Measurements from ENCODE around the gene RGS10.
"Not testable (repeated sequence)": the region's sequence is repeated elsewhere in the genome, so short reads cannot be mapped to it uniquely, and the experiment has no call there.

Gene RGS10

DNA sequence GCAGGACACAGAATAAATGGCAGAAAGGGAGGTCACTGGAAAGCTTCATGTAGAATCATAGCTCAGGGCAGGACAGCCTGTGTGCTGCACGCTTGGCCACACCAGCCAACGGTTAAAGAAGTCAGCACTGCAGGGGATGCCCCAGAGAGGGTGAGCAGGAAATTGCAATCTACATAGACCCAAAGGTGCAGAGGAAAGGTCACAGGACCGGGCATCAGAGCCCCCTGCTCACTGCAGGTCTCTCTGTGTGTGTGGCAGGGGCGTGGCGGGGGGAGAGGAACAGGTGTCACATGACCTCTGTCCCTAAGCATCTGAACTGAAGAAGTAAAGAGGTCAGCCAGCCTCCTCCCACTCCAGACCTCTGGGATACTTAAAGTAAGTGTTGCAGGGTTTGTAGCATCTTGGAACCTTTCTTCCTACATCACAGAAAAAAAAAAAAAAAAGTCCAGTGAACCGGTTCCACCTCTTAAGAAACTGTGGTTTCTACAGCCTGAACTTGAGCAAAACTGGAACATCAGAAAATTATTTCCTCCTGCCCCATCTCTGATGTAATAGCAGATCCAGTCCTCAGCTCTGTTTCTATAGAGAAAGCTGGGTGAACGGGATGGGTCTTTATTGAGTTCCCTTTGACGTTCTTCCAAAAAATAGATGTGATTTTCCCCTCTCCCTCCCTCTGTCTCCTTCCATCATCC lies 64.3 kb downstream of the RGS10 start:
- DNase-seq = peak in 1 of 10 donors; percentile 47
- intact Hi-C loops (cut with DNase I) = no loop called here

DNA sequence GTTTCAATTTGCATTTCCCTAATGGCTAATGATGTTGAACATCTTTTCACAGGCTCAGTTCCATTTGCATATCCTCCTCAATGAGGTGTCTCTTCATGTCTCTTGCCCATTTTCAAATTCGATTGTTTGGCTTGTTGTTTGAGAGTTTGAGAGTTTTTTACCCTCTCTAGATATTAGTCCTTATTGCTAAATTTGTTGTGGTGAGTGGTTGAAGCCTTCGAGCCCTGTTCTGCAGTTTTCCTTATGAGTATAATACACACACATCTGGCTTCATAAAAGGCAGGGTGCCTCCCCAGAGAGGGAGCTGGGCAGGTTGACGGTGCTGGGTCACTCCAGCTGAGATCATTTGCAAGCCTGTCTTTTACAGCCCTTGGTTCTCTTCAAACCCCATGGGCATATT lies 65.1 kb downstream of the RGS10 start:
- DNase-seq = peak in 1 of 10 donors; percentile 49
- intact Hi-C loops (cut with DNase I) = no loop called here

DNA sequence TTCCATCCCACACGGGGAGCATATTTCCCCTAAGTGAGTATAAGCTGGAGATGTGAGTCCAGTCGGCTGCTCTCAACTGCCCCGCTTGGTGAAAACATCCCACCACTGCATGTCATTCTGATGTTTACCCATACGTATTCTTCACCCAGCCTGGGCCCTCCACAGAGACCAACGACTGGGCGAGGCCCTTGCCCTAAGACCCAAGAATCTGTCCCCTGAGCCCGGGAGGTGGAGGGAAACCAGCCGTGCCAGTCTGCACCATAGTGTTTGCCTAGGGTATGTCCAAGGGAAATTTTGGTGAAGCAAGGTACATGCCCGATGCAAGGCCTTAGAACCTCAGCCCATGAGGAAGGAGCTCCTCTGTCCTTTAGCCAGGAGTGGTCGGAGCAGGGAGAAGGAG lies 67.9 kb downstream of the RGS10 start:
- peak in 2 of 10 donors; percentile 57 to 72 for DNase-seq
- intact Hi-C loops (cut with DNase I) = no loop called here

DNA sequence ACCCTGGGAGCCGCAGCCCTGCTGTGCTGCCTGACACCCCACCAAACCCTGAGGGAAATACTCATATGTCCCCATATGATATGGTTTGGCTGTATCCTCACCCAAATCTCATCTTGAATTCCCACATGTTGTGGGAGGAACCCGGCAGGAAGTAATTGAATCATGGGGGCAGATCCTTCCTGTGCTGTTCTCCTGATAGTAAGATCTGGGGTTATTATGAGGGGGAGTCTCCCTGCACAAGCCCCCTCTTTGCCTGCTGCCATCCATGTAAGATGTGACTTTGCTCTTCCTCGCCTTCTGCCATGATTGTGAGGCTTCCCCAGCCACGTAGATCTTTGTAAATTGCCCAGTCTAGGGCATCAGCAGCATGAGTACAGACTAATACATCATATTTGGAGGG lies 68.7 kb downstream of the RGS10 start:
- intact Hi-C loops (cut with DNase I) = no loop called here
- DNase-seq = no peak

DNA sequence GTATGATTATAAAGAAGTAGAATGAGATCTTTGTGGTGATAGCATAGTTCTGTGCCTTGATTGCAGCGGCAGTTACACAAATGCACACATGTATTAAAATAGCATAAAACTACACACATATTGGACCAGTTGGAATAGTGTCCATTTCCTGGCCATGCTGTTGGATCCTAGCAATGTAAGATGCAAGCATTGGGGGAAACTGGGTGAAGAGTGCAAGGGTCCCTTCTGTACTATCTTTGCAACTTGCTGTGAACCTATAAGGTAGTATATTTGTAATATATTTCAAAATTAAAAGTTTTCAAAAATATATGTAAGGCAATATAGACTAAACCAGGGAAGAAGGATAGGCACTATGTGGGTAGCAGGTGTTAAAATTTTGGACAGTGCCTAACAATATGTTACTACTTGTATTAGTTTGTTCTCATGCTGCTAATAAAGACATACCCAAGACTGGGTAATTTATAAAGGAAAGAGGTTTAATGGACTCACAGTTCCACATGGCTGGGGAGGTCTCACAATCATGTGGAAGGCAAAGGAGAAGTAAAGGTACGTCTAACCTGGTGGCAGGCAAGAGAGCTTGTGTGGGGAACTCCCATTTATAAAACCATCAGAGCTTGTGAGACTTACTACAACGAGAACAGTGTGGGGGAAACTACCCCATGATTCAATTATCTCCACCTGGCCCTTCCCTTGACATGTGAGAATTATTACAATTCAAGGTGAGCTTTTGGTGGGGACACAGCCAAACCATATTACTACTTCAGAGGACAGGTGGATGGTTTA lies 71.4 kb downstream of the RGS10 start:
- DNase-seq = peak in 1 of 10 donors; percentile 2
- intact Hi-C loops (cut with DNase I) = no loop called here

DNA sequence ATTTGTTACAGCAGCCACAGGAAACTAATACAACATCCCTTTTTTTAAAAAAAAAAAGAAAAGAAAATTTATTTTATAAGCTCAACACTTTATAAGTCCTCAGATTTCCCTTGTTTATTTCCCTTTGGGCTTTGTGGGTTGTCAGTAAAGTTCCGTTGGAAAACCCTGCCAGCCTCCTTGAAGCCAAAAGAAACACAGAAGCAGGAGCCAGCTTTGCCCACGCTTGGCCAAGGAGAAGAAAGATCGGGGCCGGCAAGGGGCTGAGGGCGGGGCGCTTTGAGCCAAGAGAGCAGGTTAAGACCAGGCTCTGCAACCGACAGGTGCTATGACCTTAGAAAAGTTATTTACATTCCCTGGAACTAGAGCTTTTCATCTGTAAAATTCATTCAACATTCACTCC lies 72.7 kb downstream of the RGS10 start:
- intact Hi-C loops (cut with DNase I) = no loop called here
- peak in 2 of 10 donors; percentile 17 to 43 for DNase-seq

DNA sequence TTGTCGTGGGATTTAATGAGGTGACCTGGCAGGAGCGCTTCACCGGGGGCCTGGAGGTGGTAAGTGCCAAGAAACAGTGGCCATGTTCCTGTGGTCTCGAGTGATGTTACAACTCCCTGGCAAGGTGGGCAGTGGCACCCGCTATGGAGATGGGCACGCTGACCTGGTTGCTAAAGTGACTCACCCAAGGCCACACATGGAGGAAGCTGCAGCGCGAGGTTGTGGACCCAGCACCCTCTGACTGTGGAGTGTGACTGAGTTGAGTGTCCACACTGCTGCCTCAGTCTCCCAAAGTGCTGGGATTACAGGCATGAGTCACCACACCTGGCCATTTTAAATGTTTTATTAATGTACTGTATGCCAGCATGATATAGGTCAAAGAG lies 73.2 kb downstream of the RGS10 start:
- intact Hi-C loops (cut with DNase I) = no loop called here
- peak in 2 of 10 donors; percentile 50 to 71 for DNase-seq

DNA sequence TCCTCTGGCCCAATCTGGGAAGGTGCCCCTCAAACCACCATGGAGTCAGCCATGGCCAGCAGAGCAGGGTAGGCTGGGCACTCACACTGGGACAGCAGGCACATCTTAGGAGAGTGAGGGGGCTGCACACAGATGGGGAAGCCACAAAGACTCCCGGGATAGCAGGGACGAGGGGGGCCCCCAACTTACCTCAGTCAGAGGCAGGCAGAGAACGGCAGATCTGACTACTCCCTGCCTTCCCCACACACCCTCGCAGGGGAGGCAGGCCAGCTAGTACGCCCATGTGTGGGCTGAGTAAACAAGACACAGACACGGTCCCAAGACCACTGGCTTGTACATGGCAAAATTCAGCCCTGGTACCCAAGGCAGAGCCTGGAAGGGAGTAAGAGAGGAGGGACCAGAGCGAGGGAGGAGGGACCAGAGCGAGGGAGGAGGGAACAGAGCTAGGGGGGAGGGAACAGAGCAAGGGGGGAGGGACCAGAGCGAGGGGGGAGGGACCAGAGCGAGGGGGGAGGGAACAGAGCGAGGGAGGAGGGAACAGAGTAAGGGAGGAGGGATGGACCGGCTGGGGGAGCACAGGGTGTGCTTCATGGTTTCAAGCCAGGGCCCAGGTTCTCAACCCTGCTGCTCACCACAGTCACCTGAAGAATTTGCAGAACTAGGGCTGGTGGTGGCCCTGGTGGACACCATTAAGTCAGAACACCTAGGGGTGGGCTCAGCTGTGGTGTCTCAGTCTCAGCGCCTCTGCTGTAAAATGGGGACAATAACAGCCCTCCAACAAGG lies 73.8 kb downstream of the RGS10 start:
- intact Hi-C loops (cut with DNase I) = no loop called here
- peak in 2 of 10 donors; percentile 41 to 49 for DNase-seq

DNA sequence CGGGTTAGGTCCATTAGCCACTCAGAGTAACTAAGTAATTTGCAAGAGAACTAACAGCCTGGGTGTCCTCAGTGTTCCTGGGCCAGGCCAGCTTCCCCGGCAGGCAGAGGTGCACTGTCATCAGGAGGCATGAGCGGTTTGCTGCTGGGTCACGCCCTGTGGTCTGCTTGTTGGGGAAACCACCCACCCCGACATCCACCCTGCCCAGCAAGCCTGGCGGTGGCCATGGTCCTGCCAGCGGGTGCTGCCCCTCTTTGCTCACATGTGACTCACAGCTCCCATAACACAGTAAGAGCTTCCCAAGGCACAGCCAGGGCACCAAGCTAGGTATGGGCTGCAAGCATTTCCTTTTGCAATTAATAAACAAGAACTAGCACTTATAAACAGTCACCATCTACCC lies 75.9 kb downstream of the RGS10 start:
- DNase-seq = peak in 2 of 10 donors; percentile 69 to 72
- intact Hi-C loops (cut with DNase I) = no loop called here

DNA sequence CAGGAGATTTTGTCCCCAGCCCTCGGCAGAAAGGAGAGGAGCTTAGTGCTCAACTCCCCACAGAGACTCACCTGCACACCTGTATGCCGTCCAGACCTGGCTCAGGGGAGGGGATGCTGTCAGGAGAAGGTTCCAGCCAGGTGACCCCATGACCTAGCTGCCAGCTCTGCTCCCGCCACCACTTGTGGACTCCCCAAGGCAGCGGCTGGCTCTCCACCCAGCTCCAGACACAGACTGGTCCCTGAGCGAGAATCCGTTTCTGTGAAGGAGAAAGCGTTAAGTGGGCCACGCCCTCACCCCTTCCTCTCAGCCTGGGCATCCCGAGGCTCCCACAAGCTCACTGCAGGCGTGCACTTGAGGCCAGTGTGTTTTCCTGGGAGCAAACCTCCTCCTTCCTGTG lies 76.4 kb downstream of the RGS10 start:
- intact Hi-C loops (cut with DNase I) = no loop called here
- peak in 2 of 10 donors; percentile 48 to 57 for DNase-seq

DNA sequence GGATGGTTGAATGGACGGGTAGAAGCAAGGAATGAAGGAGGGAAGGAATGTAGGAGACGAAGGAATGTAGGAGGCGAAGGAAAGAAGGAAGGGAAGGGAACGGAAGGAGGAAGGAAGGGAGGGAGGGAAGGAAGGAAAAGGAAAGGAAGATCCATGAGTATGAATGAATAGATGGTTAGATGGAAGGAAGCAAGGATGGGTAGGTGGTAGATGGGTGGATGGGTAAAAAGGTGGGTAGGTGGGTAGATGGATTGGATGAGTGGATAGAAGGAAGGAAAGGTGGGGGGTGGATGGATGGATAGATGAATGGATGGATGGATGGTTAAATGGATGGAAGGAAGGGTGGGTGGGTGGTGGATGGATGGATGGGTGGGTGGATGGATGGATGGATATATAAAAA lies 77.4 kb downstream of the RGS10 start:
- DNase-seq = no peak
- intact Hi-C loops (cut with DNase I) = loop anchor here (2.0 kb wide), 1 partner anchor 32 kb away; no protein-coding TSS in a partner anchor

DNA sequence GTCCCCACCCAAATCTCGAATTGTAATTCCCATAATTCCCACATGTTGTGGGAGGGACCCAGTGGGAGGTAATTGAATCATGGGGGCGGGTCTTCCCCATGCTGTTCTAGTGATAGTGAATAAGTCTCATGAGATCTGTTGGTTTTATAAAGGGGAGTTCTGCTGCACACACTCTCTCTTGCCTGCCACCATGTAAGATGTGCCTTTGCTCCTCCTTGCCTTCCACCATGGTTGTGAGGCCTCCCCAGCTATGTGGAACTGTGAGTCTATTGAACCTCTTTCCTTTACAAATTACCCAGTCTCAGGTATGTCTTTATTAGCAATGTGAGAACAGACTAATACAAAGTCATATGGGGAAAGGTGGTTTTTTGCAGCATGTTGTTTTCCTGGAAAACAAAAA lies 79.3 kb downstream of the RGS10 start:
- peak in 1 of 10 donors; percentile 2 for DNase-seq

DNA sequence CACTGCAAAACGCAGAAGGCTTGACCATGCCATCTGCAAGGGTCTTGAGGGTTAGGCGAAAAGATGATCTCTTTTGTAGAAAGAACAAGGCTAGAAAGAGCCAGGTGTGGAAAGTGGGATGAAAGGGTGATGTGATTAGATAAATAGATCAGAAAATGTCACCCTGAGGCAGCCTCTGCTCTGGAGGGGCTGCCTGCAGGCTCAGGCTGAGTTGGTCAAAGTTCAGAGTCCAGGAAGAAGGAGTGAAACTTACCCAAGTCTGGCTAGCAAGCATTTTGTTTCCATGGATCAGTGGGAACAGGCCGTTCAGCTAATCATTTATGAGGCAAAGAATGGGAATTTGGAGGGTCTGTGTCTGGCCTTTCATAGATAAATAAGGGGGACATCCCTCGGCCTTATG lies 79.7 kb downstream of the RGS10 start:
- DNase-seq = peak in 1 of 10 donors; percentile 9
- intact Hi-C loops (cut with DNase I) = no loop called here

More for the DNA sequence above, 79.3 kb downstream of the RGS10 start:
- intact Hi-C loops (cut with DNase I) = not testable (repeated sequence)

DNA sequence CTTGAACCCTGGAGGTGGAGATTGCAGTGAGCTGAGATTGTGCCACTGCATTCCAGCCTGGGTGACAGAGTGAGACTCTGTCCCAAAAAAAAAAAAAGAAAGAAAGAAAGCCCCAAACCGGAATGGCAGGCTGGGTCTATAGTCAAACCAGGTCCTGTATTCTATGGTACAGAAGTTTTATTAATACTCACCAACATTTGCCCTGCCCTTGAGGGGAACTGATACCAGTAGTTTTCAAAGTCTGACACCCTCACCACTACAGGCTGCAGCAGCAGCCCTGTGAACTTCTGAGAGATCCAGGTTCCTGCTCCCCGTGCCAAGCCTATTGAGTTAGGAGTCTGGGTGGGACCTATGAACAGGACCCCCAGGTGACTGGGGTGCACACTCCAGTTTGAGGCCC lies 80.6 kb downstream of the RGS10 start:
- peak in 2 of 10 donors; percentile 4 to 26 for DNase-seq
- intact Hi-C loops (cut with DNase I) = no loop called here

DNA sequence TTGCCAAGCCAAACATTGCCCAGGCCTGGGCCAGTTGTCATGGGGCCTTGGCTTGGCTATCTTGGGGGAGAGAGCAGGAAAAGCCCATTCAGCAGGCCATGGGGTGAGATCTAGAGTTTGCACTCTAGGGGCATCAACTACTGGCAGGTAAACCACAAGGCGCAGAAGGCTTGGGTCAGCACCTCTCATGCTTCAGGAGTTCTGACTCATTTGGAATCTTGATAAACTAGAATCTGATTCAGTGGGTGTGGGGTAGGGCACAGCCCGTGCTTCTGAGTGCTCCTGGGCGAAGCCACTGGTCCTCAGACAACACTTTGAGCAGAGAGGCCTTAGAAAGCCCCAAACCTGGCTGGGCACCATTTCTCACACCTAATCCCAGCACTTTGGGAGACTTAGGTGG lies 81.1 kb downstream of the RGS10 start:
- peak in 2 of 10 donors; percentile 12 to 34 for DNase-seq
- intact Hi-C loops (cut with DNase I) = no loop called here

DNA sequence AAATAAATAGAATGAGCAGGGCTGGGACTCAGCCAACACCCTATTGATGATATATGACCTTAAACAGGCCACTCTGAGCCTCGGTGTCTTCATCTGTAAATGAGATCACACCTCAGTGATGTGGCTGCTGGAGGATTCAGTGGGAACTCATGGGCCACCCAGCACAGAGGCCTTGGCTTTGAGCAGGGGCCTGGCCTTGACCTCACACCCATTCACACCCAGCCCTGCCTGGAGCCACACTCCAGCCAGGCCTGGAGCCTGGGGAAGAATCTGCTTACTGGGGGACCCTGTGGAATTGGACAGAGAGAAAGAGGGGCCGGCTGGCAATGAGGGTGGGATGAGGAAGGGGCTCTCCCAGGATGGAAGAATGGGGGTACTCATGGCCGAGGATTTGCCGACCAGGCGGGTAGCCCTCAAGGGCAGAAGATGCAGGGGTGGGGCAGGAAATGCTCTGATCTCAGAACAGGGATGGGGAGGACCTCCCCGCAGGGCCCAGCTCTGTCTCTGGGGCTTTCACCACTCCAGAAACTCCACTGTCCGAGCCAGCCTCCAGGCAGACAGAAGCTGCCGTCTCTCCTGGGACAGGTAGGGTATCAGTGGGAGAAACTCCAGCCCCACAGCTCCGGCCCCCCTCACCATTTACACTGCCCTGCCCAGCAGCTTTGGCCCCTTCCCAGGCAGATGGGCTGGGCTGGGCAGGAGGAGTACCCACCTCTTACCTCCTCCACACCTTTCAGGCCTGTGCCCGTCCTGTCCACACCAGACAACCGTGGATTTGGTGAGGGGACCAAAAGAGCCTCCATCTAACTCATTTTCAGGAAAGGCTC lies 81.9 kb downstream of the RGS10 start:
- intact Hi-C loops (cut with DNase I) = no loop called here

DNA sequence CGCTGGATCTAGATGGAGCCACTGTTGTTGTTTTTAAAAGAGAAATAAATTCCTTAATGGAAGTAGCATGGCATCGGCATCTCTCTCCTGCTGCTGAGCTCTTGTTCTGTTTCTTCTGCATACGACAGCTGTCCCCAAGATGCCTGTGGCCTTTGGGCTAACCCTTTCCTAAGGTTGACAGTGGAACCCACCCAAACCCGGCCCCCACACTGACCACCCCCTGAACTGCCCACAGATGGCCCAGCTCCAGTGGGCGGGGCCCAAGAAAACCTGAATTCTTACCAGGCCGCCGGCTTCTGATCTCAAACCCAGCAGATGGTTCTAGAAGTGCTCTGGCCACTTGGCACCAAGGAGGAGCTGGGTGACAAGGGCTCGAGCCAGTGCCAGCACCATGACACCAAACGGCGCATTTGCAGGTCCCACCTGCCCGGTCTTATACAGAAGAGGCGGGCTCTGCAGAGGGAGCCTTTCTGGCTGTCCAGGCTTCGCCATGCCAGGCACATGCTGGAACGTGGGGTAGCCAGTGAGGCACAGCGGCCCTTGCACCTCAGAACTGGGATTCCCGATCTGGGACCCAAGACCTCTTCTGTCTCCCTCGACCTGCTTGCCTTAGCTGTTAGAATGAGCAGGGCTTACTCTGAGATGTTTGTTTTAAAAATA lies 82.7 kb downstream of the RGS10 start:
- peak in 2 of 10 donors; percentile 54 to 59 for DNase-seq
- intact Hi-C loops (cut with DNase I) = no loop called here

More for the DNA sequence above, 81.9 kb downstream of the RGS10 start:
- peak in 2 of 10 donors; percentile 59 to 67 for DNase-seq

DNA sequence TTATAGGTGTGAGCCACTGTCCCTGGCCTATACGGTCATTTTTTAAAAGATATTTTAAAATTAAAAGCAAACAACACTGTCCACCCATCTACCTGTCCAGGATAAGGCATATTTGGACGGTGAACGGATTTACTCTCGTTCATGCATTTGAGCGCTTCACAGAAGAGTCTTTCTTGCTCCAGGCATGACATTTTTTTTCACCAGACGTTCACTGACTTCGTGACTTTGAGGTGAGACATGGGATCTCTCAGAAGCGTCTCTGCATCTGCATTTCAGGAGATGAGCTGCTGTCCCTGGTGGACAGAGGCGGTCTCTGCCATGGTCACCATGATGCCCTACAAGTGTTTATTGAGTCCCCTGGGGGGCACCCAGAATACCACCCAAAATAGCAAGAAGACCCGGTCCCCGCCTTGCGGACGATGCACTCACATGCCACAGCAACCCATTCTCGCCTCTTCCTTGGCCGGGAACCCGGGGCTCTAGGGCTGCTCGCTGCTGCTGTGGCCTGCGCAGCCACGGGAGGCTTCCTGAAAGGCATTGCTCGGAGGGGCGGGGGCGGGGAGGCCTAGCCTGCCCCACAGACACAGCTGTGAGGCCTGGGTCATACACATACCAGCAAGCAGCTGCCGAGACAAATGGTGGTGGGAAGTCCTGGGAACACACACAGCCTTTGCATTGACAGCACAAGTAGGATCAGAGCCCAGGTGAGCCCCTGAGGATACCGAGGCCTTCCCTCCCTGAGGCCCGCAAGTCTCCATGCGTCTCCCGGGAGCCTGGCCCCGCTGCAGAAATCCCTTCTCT lies 84.4 kb downstream of the RGS10 start:
- DNase-seq = peak in 1 of 10 donors; percentile 48
- intact Hi-C loops (cut with DNase I) = no loop called here

DNA sequence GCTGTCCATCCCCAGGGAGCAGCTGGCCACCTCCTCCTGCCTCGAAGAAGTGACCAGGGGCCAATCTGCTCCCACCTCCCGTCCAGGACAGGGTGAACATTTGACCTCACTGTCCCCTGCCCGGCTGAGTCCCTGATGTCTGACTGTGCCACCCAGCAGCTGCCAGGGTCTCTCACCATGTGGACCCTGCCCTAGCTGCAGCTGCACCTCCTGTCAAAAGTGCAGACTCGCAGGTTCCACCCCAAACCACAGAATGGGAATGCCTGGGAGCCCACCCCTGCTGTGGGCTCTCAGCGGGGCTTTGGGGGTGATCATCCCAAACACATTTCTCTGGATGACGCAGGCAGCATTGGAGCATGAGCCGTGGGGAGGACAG lies 86.1 kb downstream of the RGS10 start:
- intact Hi-C loops (cut with DNase I) = no loop called here
- peak in 2 of 10 donors; percentile 56 to 77 for DNase-seq
